GM21526 (cell line): ENCODE data around the gene RNF157.

Experiments used
- ATAC-seq: cut with Tn5 transposase; IDR thresholded peaks from one replicate; pipeline ENCODE4 v1.9.1; 2021; ENCODE audit warnings: moderate library complexity; ENCODE audit not compliant: unreplicated experiment, low FRiP score

The RNF157 gene

GRCh38 chr17:76103274-76104139 lies 136.8 kb downstream of the RNF157 start, which contains the start of gene EXOC7:
EXOC7 (minus strand) TSS chr17:76103787; CDS start chr17:76103692, 95 bp downstream.
- peak; percentile 55 for ATAC-seq

GRCh38 chr17:76102944-76103273 lies 137.4 kb downstream of the RNF157 start:
- ATAC-seq: peak; percentile 20

- no peak for ATAC-seq
Measured at GRCh38 chr17:76097716-76098295, 142.5 kb downstream of the RNF157 start.

GRCh38 chr17:76095943-76096342 lies 144.3 kb downstream of the RNF157 start:
- no peak for ATAC-seq

GRCh38 chr17:76094046-76094445 lies 146.2 kb downstream of the RNF157 start:
- ATAC-seq: no peak

GRCh38 chr17:76092526-76093413 lies 147.5 kb downstream of the RNF157 start:
- no peak for ATAC-seq
